Astrocyte of the hippocampus (primary cell): ENCODE data around the gene RPRML.
"Not testable (repeated sequence)": the region's sequence is repeated elsewhere in the genome, so short reads cannot be mapped to it uniquely, and the experiment has no call there.

Source experiments
- DNase-seq: peaks from one replicate; pipeline ENCODE4 v3.0.0; 2011; ENCODE audit warnings: low read depth, low spot score

Gene RPRML

DNA sequence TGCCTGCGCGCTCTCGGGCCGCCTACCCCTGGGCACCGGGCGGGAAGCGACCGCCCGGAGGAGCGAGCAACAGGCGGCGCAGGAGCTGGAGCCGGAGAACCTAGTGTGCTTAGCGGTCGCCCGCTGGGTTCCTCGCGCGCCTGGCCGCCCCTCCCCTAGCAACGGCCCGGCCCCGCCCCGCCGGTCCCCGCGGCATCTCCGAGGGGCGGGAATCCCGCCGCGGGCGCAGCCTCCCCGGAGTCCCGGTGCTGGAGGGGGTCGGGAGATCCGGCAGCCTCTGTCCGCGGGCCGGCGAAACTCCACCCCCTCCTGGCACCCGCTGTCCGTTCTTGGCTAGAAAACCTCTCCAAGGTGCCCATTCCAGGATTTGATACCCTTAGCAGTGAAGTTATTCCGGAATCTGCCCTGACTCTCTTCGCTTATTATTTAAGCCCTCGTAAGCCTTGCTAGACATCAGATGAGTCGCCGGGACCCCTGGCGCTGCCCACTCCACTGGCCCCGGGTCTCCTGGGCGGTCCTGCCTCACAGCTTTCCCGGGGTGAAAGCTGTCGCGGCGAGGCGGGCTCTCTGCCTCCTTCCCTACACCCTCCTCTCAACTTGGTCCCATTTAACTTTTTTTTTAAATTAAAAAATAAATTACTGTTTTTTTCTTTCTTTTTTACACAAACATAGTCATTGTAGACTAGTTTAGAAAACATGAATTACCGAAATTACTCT is at the start of gene RPRML:
Gene RPRML (minus strand): TSS at position 107 of the 717 bp plus-strand sequence. CDS start 246 bp downstream, outside the sequence.
- peak; percentile 65 for DNase-seq

DNA sequence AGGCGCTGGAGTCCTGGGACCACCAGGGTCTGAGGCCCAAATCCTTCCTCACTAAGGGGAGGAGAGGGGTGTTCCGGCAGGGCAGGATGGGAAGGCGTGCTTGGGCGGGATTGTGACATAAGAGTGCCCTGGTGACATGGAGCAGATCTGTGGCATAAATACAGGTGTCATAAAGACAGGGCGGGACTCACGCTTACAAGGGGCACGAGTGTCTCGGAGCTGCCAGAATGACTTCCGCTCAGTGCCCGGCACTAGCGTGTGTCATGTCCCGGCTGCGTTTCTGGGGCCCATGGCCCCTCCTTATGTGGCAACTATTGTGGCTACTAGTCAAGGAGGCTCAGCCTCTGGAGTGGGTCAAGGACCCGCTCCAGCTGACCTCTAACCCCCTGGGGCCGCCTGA is 37.9 kb upstream of the RPRML start:
- not testable (repeated sequence) for DNase-seq

DNA sequence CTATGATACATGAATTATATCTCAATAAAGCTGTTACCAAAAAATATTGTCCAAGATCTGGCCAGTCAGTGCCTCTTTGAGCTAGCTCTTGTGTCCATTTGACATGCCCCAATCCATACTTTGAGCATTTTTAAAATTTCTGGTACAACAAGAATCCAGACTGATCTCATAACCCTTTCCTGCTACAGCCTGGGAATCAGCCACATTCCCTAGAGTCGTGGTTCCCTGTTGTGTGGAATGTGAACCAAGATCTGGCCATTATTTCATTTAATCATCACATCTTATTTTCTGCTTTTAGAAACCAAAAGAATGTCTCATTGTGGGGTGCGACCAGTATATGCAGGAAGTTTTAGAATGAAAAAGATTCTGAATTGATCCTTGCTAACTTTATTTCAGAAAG is 34.3 kb upstream of the RPRML start:
- peak; percentile 58 for DNase-seq

DNA sequence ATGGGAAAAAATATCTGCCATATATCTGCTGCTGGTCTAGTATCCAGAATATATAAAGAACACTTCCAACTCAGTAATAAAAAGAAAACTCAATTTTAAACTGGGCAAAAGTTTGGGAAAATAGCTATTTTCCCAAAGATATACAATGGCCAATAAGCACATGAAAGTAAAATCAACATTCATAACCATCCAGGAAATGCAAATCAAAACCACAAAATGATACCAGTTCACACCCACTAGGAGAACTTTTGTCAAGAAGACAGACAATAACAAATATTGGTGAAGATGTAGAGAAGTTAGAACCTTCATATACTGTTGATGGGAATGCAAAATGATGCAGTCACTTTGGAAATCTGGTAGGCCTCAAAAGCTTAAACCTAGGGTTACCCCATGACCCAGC is 33.4 kb upstream of the RPRML start:
- no peak for DNase-seq

DNA sequence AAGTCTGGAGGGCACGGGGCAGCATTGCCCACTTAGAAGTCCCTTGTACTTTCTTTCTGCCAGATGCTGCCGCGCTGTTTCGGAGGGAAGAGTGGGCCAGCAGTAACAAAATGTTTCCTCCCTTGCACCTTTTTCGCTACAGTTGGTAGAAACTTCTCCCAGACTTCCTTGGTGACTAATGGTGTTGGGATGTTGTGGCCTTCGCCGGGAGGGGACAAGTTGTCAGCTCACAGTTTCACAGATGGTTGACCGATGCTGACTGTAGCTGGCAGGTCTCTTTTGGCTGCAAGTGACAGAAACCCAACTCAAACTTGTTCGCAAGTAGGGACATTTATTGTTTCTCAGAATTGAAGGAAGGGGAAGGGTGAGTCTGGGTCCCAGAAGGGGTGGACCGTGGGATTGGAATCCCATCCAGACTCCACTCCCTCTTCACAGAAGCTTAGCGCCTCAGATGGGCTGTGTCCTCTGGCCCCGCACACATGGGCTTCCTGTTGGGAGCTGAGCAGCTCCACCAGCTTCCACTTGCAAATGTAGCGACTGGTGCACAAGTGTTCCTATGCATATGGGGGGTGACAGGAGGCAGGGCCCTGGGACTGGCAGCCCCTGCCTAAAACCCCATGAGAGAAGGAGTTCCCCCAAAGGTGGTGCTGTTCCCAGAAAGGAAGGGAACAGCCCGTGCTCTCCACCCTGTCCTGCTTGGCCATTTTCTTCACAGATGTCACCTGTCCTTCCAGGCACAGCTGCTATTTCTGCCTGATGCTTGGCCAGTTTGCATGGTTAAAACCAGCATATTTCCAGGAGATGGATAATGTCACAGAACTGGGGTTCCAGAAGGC is 30.9 kb upstream of the RPRML start:
- DNase-seq, result peak; percentile 26

DNA sequence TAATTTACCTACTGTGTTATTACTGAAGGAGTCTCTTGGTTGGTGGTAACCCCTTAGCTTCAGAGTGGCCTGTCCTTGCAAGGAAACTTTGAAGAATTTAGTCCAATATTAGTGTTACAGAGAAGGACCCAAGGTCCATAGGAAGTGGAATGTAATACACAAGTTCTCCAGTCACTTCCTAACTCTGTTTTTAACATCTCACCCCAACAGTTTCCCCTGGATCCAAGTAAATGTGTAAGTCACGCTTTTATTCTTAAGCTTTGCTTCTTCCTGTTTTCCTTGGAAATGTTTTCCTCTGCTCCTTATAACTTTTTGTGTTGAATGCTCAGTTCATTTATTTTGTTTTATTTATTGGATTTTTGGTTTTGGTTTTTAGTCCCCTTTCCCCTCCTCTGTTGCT is 25.9 kb upstream of the RPRML start:
- no peak for DNase-seq

DNA sequence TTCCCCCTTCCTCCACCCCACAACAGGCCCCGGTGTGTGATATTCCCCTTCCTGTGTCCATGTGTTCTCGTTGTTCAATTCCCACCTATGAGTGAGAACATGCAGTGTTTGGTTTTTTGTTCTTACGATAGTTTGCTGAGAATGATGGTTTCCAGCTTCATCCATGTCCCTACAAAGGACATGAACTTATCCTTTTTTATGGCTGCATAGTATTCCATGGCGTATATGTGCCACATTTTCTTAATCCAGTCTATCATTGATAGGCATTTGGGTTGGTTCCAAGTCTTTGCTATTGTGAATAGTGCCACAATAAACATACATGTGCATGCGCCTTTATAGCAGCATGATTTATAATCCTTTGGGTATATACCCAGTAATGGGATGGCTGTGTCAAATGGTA is 24.8 kb upstream of the RPRML start:
- DNase-seq, result not testable (repeated sequence)

DNA sequence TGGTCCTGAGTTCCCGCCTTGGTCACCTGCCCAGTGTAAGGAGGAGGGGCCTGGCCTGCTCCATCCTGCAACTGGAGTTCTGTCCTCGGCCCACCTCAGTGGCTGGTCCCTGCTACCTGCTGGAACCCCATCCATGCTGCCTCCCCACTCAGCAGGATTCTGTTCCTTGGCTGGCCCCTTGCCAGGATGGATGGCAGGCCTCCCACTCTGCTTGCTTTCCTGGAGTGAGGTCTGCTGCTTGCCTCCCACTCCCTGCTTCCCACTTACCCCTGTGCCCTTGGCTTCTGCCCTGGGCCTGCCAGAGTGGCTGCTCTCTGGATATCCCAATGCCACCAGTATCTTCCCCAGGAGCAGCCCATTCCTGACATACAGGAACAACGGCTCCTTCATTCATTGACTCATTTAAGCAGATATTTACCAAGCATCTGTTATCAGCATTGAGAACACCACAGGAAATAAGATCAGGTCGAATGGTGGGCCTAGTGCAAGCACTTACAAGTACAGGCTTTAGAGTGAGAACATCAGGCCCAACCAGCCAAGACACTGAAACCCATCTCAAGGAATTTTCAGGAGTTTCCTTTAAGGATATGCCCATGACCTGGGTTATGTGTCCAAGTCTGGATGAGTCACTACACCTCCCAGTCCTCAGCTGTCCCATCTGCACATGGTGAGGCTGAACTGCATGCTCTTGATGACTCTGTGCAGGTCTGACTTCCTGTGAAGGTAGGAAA is 17.0 kb upstream of the RPRML start:
- no peak for DNase-seq

DNA sequence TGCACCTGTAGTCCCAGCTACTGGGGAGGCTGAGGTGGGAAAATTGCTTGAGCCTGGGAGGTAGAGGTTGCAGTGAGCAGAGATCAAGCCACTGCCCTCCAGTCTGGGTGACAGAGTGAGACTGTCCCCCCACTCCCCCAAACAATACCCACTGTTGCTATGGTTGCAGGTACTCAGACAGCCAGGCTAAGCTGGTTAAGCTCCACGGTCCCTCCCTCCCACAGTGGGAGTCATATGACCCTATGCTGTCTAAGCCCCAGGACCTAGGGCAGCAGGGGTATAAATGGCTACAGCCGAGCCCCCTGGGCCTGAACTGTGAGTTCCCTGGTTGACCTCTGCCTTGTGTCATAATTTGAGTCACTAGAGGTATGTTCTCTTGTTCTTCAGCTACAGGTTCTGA is 15.9 kb upstream of the RPRML start:
- no peak for DNase-seq

DNA sequence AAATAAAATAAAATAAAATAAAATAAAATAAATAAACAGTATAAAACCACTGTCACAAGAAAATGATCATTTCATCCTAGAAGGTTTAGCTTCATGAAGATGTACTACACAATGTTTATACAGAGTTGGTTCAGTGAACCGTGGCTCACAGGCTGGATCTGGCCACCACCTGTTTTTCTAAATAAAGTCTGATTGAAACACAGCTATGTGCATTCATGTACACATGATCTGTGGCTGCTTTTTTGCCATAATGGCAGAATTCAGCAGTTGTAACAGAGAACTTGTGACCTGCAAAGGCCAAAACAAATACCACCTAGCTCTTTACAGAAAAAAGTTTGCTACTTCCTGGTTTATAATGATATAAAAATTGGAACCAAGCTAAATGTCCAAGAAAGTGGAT is 12.6 kb upstream of the RPRML start:
- DNase-seq, result no peak

DNA sequence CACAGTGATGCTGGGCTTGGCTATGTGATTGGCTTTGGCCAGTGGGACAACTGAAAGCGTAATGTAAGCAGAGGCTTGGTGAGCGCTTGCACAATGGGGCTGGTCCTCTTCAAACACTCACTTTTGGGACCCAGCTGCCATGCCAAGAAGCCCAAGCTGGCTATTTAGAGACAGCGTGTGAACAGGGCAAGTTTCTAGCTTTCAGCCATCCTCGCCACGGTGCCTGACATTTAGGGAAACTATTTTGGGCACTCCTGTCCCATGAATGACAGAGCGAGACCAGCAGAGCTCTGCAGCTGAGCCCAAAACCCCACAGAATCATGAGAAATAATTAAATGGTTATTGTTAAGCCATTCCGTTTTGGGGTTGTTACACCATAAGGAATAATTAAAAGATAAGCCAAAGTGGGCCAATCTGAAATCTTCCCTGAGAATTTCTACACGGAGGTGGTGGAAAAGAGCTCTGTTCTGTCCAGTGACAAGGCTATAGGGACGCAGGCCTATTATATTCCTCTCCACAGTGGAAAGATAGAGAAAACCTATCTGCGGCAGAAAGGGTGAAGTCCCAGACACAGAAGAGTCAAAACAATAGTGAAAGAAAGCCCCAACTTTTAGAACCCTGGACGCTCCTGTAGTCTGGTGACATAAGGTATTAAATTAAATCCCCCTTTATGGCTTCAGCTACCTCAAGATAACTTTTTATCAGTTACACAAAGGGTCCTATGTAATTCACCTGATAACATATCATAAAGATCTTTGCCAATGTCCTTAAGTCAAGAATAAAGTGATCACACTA is 10.8 kb upstream of the RPRML start:
- no peak for DNase-seq

DNA sequence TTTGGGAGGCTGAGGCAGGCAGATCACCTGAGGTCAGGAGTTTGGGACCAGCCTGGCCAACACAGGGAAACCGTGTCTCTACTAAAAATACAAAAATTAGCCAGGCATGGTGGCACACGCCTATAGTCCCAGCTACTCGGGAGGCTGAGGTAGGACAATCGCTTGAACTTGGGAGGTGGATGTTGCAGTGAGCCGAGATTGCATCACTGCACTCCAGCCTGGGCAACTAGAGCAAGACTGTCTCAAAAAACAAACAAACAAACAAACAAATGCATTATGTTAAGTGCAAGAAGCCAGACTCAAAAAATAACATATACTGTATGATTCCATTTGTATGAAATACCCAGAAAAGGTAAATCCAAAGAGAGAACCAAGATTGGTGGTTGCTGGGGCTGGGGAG is 8.9 kb upstream of the RPRML start:
- not testable (repeated sequence) for DNase-seq

DNA sequence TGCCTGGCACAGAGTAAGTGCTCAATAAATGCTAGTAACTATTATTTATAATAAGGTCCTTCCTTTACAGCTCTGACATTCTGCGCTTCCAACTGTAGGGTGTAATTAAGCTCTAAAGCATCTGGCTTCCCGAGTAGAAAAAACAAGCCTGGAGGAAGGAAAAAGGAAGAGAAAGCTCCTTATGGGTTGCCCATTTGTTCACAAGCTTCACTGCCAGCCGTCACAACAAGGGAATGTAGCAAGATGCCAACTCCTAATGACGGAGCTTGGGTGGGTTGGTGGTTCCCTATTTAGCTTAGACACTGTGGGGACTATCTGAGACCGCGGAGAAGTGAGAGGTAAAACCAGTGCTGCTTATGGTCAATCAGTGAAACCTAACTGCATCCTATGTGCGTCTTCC is 7.3 kb upstream of the RPRML start:
- no peak for DNase-seq

DNA sequence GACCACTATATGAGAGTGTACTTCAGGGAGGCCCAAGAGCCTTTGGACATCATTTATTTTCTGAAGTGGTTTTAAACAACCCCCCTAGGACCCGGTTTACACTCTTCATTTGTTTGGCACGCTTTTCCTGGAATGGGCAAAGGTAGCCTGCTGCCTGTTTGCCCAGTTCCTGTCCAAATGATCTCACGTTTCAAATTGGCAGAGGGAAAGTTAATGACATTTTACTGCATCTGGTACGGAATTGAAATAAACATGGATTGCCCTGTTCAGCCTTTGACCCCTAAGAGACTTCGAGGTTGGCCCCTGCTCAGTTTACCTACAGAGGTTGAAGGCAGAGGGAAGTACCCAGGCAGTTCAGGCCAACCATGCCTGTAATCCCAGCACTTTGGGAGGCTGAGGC is 5.8 kb upstream of the RPRML start:
- DNase-seq, result no peak

DNA sequence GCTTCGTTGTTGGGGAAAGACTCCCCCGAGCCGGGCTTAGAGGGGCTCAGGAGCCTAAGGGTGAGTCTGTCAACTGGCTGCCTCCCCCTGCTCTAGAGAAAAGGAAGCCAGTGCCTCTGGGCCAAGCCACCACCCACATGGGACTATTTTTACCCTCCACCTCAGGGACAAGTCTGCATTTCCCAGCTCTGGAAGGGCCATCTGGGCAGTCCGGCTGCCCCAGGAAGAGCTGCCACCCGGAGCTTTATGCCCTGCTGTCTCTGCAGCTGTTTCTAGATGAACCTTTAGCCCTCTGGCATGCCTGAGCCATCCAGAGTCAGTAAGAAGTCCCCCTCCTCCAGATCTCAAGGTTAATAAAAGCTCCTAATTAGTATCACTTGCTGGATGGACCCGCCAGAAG is 5.3 kb upstream of the RPRML start:
- no peak for DNase-seq

DNA sequence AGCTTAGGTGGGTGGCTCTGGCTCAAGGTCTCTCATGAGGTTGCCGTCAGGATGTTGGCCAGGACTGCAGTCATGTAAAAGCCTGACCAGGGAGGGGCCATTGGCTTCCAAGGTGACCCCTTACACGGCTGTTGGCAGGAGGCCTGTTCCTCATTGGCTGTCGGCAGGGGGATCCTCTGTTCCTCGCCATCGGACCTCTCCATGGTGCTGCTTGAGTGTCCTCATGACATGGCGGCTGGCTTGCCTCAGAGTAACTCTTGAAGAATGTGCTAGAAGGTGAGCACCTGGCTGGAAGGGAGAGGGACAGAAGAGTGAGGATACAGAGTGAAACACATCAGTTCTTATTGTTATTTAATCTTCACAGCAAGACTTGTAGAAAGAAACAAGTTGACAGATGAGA is 4.7 kb upstream of the RPRML start:
- no peak for DNase-seq

DNA sequence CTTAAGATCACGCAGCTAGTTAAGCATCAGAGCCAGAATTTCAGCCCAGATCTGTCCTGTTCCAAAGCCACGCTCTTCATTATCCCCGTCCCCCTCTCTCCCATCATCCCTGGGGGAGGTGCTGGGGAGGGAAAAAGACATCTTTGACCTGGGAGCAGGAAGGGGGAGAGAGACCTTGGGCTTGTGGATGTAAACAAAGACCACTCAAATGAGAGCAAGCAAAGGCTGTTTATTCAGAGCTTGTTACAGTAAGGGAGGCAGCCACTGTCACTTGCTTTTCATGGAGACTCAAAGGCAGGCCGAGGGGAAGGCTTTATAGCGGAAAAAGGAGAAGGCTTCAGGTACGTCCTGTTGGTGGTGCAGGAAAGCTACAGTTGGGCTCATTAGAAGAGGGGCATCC is 3.5 kb upstream of the RPRML start:
- no peak for DNase-seq

DNA sequence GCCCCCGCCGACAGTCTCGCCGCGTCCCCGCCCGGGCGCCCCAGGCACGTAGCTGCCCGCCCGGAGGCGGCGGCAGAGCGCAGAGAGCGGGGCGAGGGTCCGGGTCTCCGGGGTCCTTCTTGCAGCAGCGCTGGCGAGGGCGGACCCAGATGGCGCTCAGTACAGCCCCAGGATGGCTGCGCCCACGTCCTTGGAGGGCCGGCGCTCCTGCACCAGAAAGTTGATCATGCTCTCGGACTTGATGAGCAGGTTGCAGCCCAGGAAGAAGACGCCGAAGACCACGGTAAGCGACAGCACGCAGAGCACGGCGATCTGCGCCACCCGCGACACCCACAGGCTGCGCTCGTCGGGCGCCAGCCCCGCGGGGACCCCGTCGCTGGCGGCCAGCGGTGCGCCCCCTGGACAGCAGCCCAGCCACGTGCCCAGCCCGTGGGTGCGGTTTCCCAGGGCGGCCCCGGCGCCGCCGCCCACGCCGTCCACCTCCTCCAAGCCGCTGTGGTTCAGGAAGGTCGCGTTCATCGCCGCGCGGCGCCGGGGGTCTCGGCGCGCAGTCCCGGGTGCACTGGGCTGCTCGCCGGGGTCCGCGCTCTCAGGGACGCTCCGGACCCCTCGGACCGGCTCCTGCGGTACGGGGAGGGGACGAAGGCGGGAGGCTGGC is 435 bp downstream of the RPRML start:
- peak; percentile 33 for DNase-seq

DNA sequence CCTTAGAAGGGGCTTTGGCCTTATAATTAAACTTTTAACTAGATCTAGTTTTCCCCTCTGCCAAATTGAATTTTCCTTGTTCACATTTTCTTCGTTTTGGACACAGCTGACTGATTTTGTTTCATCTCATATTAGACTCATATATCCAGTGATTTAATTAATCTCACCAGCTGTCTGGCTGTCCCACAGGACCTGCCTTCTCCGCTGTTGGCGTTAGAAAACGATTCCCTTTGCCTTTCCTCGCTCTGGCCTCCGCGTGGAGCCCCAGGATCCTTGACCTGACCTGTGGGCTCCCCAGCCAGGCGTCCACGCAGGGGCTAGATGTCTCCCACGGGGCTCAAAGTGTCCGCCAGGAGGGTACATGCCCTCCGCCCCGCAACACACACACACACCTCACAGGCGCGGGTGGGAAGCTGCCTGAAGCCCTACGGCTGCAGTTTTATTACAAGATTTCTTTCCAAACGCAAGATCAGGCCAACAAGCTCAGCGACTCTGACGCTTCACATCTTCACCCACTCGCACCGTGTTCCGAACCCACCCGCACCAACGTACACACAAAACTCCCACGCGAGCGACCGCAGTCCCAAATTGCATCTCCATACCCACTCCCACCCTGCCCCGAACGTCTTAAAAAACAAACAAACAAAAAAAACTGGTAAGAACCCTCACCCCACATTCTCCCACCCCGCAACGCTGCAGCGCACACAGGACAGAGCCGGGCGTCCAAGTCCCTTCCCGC is 1.1 kb downstream of the RPRML start:
- DNase-seq, result no peak

DNA sequence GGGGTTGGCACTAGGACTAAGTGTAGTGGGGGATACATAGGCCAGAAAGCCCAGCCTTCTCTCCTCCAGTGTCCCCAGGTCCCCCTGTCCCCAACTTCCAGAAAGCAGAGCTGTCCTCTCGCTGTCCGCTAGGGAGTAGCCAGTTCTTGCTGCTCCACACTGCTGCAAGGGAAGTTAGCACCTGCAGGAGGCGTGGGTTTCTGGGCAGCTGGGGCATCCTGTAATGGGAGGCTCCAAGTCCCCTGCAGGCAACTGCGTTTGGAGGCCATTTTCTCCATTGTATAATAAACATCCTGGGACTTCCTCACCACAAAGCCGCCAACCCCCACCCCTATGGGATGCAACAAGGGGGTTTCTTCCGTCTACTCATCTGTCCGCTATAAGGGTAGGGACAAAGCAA is 1.7 kb downstream of the RPRML start:
- DNase-seq, result peak; percentile 53
